Heart left ventricle (tissue), 13 donors: Measurements from ENCODE around the gene PLCH1.

ENCODE experiments used
- CTCF ChIP-seq, 12 donors: fragments of 200-600 bp; sonication (generic) in 4 of 12; IDR thresholded peaks; one replicate each; pipeline versions ENCODE4 v1.5.0 to v1.8.0; 2018 to 2022; ENCODE audit warnings: antibody characterized with exemption in 12 of 12, mild to moderate bottlenecking in 5 of 12
- POLR2A ChIP-seq, 2 donors: fragments of 450-650 bp; IDR thresholded peaks; one replicate each; pipeline ENCODE4 v1.6.1; 2017; ENCODE audit warnings: antibody characterized with exemption in 2 of 2, mild to moderate bottlenecking in 2 of 2, moderate library complexity in 2 of 2
- donor health status: ischemic (EF 13 %, LVEDD 7.1; RV severe dilation, severe dysfunction).
- donor health status: DM: no; HTN: yes; CAD: no.
- donor health status: DM: no; HTN: no; CAD: no.
- donor health status: ischemic (EF 25% LVEDD 6.9; RV normal size, moderate dysfunction).
- donor health status: ischemic (EF 25% LVEDD 5.7; RV mildly dilated, moderate dysfunction).
- donor health status: ischemic (EF 35%, LVEDD 5.7; RV mildly dilated, moderate dysfunction).
- donor health status: nonischemic (EF 11% LVEDD 7.7; RV severe dilation, severe dysfunction).
- donor health status: DM: yes; HTN: yes; CAD: no.
- donor health status: PGD.
- donor health status: ischemic (EF 29% LVEDD 5.4; RV normal size, mild dysfunction).
- donor health status: nonischemic (EF 23%, LVEDD 6.1; RV moderate dilation, normal function).

DNA sequence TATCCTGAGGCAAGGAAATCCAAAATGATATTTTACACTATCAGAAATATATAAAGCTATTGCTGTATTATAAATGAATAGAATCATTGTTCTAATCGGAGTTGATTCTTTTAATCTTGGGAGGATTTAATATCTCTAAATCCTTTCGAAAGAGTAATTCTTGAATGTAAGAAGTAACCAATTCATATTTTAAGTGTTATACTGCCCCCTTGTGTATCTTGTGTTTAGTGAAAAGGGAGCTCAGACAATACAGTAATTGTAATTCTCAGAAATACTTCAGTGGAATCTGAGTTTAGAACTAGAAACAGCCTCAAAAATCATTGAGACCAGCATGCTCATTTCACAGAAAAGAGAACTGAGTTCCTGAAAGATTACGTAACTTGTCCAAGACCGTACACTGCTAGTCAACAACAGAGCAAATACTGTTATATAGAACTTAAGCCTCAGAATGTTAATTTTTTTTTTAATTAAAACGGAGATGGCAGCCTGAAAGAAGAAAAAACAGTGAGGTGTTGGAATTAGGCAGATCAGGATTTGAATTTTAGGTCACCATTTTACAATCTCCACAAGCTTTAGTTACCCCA, 42.9 kb downstream of the PLCH1 start:
- TF ChIP-seq POLR2A (IDR thresholded peaks at IDR 0.05) (no peak), CTCF (IDR thresholded peaks at IDR 0.05) (peak; percentile 62 to 78 (median 69))
